ENCODE data around the gene CROCC2.

The CROCC2 gene

GRCh38 chr2:240932001-240932723, 26.0 kb downstream of the CROCC2 start (continued):
- TF ChIP-seq KLF10 (tag by site-specific recombination; IDR thresholded peaks at IDR 0.05) (no peak), ZSCAN18 (tag by site-specific recombination; IDR thresholded peaks at IDR 0.05) (no peak), ZNF184 (tag by site-specific recombination; IDR thresholded peaks at IDR 0.05) (no peak), ZNF157 (tag by site-specific recombination; IDR thresholded peaks at IDR 0.05) (no peak), ZBTB44 (tag by site-specific recombination; IDR thresholded peaks at IDR 0.05) (no peak), SP3 (tag by site-specific recombination; IDR thresholded peaks at IDR 0.05) (no peak), ZNF48 (tag by site-specific recombination; IDR thresholded peaks at IDR 0.05) (no peak), ZNF600 (tag by site-specific recombination; IDR thresholded peaks at IDR 0.05) (no peak), ZBTB49 (tag by site-specific recombination; IDR thresholded peaks at IDR 0.05; ENCODE audit: low read depth) (no peak), ZNF530 (tag by site-specific recombination; IDR thresholded peaks at IDR 0.05; ENCODE audit: low read depth) (no peak), ZNF473 (tag by site-specific recombination; IDR thresholded peaks at IDR 0.05) (no peak)

GRCh38 chr2:240932724-240933047, 26.6 kb downstream of the CROCC2 start:
- H3K36me3 ChIP-seq (ENCODE audit: control insufficient read depth in 2 of 2, insufficient read depth in 1 of 2, low read length in 2 of 2), result no peaks in the 10 kb centered on the region
- H3K4me3 ChIP-seq (ENCODE audit: low read depth, low read length), result no peak overlapping the region
- ChIA-PET CTCF (interaction anchor here (1.7 kb wide), 1 partner anchor 18 kb away, joined by 7 read pairs; no protein-coding TSS in a partner anchor), POLR2A (no interaction called here)
- no peaks in the 10 kb centered on the region for H3K4me1 ChIP-seq (ENCODE audit: control insufficient read depth, insufficient read depth, low read length)
- H3K27ac ChIP-seq (ENCODE audit: extremely low read depth, low read depth, low read length), result no peak overlapping the region
- no peaks in the 10 kb centered on the region for H3K9me3 ChIP-seq (ENCODE audit: control insufficient read depth, insufficient read depth, low read depth, low read length)
- TF ChIP-seq, protein P1, sequence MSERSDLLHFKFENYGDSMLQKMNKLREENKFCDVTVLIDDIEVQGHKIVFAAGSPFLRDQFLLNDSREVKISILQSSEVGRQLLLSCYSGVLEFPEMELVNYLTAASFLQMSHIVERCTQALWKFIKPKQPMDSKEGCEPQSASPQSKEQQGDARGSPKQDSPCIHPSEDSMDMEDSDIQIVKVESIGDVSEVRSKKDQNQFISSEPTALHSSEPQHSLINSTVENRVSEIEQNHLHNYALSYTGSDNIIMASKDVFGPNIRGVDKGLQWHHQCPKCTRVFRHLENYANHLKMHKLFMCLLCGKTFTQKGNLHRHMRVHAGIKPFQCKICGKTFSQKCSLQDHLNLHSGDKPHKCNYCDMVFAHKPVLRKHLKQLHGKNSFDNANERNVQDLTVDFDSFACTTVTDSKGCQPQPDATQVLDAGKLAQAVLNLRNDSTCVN (tag by site-specific recombination; optimal IDR thresholded peaks at IDR 0.05), result no peak
- TF ChIP-seq EGR2 (tag by site-specific recombination; IDR thresholded peaks at IDR 0.05; ENCODE audit: low read depth) (no peak), ZNF658 (tag by site-specific recombination; IDR thresholded peaks at IDR 0.05) (no peak), HOXA7 (CRISPR knock-in tag; IDR thresholded peaks at IDR 0.05; ENCODE audit: borderline replicate concordance) (no peak), ZNF518A (tag by site-specific recombination; conservative IDR thresholded peaks at IDR 0.05; ENCODE audit: low read depth) (no peak), ZNF610 (tag by site-specific recombination; IDR thresholded peaks at IDR 0.05; ENCODE audit: borderline replicate concordance) (no peak), ZNF18 (tag by site-specific recombination; IDR thresholded peaks at IDR 0.05) (no peak), BCL11A (tag by site-specific recombination; IDR thresholded peaks at IDR 0.05; ENCODE audit: low read depth) (no peak), ZFP3 (tag by site-specific recombination; IDR thresholded peaks at IDR 0.05; ENCODE audit: low read depth) (no peak), OVOL3 (tag by site-specific recombination; IDR thresholded peaks at IDR 0.05) (no peak), ZBTB48 (tag by site-specific recombination; IDR thresholded peaks at IDR 0.05) (no peak), ZNF791 (tag by site-specific recombination; IDR thresholded peaks at IDR 0.05) (no peak), ZNF114 (tag by site-specific recombination; IDR thresholded peaks at IDR 0.05) (no peak)
